IMR-90 (cell line): Measurements from ENCODE around the gene PIKFYVE.

Experiments
- BHLHE40 ChIP-seq: fragments of 150-350 bp; IDR thresholded peaks from 2 replicates; pipeline ENCODE4 v1.6.1; 2016; ENCODE audit warnings: mild to moderate bottlenecking, low read depth, low read length
- CEBPB ChIP-seq: IDR thresholded peaks from 2 replicates; pipeline ENCODE4 v1.6.1; 2012; ENCODE audit warnings: low read depth, low read length, improper control_type of control experiment
- CHD1 ChIP-seq: IDR thresholded peaks from 2 replicates; pipeline ENCODE4 v1.6.1; 2012; ENCODE audit warnings: low read depth, low read length, improper control_type of control experiment
- CTCF ChIP-seq: conservative IDR thresholded peaks from 2 replicates; pipeline ENCODE4 v1.5.1; 2012; ENCODE audit warnings: mild to moderate bottlenecking, low read depth, low read length, improper control_type of control experiment
- ELK1 ChIP-seq: fragments of 150-350 bp; IDR thresholded peaks from 2 replicates; pipeline ENCODE4 v1.6.1; 2016; ENCODE audit warnings: low read depth, mild to moderate bottlenecking, low read length, moderate library complexity, borderline replicate concordance
- MAFK ChIP-seq: IDR thresholded peaks from 2 replicates; pipeline ENCODE4 v1.6.1; 2012; ENCODE audit warnings: low read depth, low read length, improper control_type of control experiment
- MXI1 ChIP-seq: IDR thresholded peaks from 2 replicates; pipeline ENCODE4 v1.6.1; 2012; ENCODE audit warnings: low read depth, mild to moderate bottlenecking, low read length, moderate library complexity, borderline replicate concordance
- NFE2L2 ChIP-seq: fragments of 150-350 bp; IDR thresholded peaks from 2 replicates; pipeline ENCODE4 v1.6.1; 2016; ENCODE audit warnings: low read depth, mild to moderate bottlenecking, low read length
- POLR2A ChIP-seq: IDR thresholded peaks from 2 replicates; pipeline ENCODE4 v1.6.1; 2012; ENCODE audit warnings: mild to moderate bottlenecking, low read depth, low read length
- RAD21 ChIP-seq: IDR thresholded peaks from 2 replicates; pipeline ENCODE4 v1.6.1; 2012; ENCODE audit warnings: low read length, improper control_type of control experiment
- RCOR1 ChIP-seq: IDR thresholded peaks from 2 replicates; pipeline ENCODE4 v1.6.1; 2012; ENCODE audit warnings: mild to moderate bottlenecking, low read length, improper control_type of control experiment; ENCODE audit not compliant: insufficient replicate concordance
- RFX5 ChIP-seq: IDR thresholded peaks from 2 replicates; pipeline ENCODE4 v1.8.0; 2012; ENCODE audit warnings: low read depth, mild to moderate bottlenecking, low read length, moderate library complexity
- SMC3 ChIP-seq: fragments of 150-350 bp; IDR thresholded peaks from 2 replicates; pipeline ENCODE4 v1.6.1; 2016; ENCODE audit warnings: low read depth, mild to moderate bottlenecking, antibody characterized with exemption, low read length, moderate library complexity
- USF2 ChIP-seq: fragments of 150-350 bp; IDR thresholded peaks from 2 replicates; pipeline ENCODE4 v1.6.1; 2017; ENCODE audit warnings: mild to moderate bottlenecking, antibody characterized with exemption, low read length, low read depth

- TF ChIP-seq CTCF, result no peak
- no peak for TF ChIP-seq USF2
- TF ChIP-seq ELK1, result no peak
- no peak for TF ChIP-seq POLR2A
- TF ChIP-seq RFX5, result no peak
- no peak for TF ChIP-seq NFE2L2
- TF ChIP-seq BHLHE40, result no peak
- no peak for TF ChIP-seq RAD21
- no peak for TF ChIP-seq MXI1
- TF ChIP-seq CEBPB, result no peak
- no peak for TF ChIP-seq SMC3
- no peak for TF ChIP-seq CHD1
- no peak for TF ChIP-seq MAFK
- no peak for TF ChIP-seq RCOR1
Measured at GRCh38 chr2:208239770-208240493, 26.1 kb upstream of the PIKFYVE start.
